Osteoblast (primary cell): ENCODE results near the gene HDAC7. TPM values are rescaled to one million over a fixed set of nuclear protein-coding genes. Genes with fewer than 3 reads are reported as not detected.

Source experiments
- DNase-seq: peaks from one replicate; pipeline ENCODE4 v3.0.0; 2011; ENCODE audit warnings: low spot score, mixed read lengths; ENCODE audit not compliant: insufficient read length; ENCODE audit errors: missing footprints
- H2AFZ ChIP-seq: 2 replicates; pipeline ENCODE4 v1.6.0; 2011; ENCODE audit warnings: mild to moderate bottlenecking, low read length
- H3K27ac ChIP-seq: 2 replicates; pipeline ENCODE4 v1.5.1; 2011; ENCODE audit warnings: mild to moderate bottlenecking, low read depth, low read length, moderate library complexity
- H3K27me3 ChIP-seq: 2 replicates; pipeline ENCODE4 v1.6.0; 2012; ENCODE audit warnings: mild to moderate bottlenecking, control low read depth, inconsistent platforms, low read length, moderate library complexity; ENCODE audit not compliant: insufficient read depth
- H3K36me3 ChIP-seq: 2 replicates; pipeline ENCODE4 v1.5.1; 2011; ENCODE audit warnings: mild to moderate bottlenecking, low read length, control low read depth, moderate library complexity; ENCODE audit not compliant: insufficient read depth
- H3K4me1 ChIP-seq: 2 replicates; pipeline ENCODE4 v1.5.1; 2011; ENCODE audit warnings: mild to moderate bottlenecking, low read length, control low read depth, moderate library complexity; ENCODE audit not compliant: insufficient read depth
- H3K4me2 ChIP-seq: 2 replicates; pipeline ENCODE4 v1.6.0; 2011; ENCODE audit warnings: mild to moderate bottlenecking, low read length; ENCODE audit not compliant: insufficient read depth
- H3K4me3 ChIP-seq: fragments of 200-600 bp; sonication (generic); 3 replicates; pipeline ENCODE4 v1.5.1; 2012; ENCODE audit warnings: mild to moderate bottlenecking, low read length, inconsistent platforms; ENCODE audit not compliant: insufficient read depth
- H3K79me2 ChIP-seq: 2 replicates; pipeline ENCODE4 v1.6.0; 2012; ENCODE audit warnings: mild to moderate bottlenecking, low read length, control low read depth, inconsistent platforms; ENCODE audit not compliant: insufficient read depth
- H3K9me3 ChIP-seq: 2 replicates; pipeline ENCODE4 v1.5.1; 2011; ENCODE audit warnings: low read depth, low read length, control low read depth
- H4K20me1 ChIP-seq: 2 replicates; pipeline ENCODE4 v1.6.0; 2012; ENCODE audit warnings: mild to moderate bottlenecking, low read length, control low read depth; ENCODE audit not compliant: insufficient read depth
- CTCF ChIP-seq: IDR thresholded peaks from 2 replicates; pipeline ENCODE4 v1.5.1; 2011; ENCODE audit warnings: mild to moderate bottlenecking, low read depth, low read length, moderate library complexity; ENCODE audit errors: extremely low read depth
- total RNA-seq: library from RNA; depleted of rRNA; stranded (reverse); fragments of >200 nt; gene quantifications from 2 replicates; pipeline ENCODE4 v1.2.3, GENCODE V29; 2012

Gene HDAC7
- total RNA-seq, 1 donor, result 41.3 TPM

- TF ChIP-seq CTCF, result peak; percentile 65
- H3K27ac ChIP-seq, result no peak overlapping the region
- DNase-seq, result peak; percentile 88
- no peaks in the 10 kb centered on the region for H3K36me3 ChIP-seq
- no peaks in the 10 kb centered on the region for H3K79me2 ChIP-seq
- H2AFZ ChIP-seq, result no peak overlapping the region
- H3K4me2 ChIP-seq, result no peak overlapping the region
- H3K4me1 ChIP-seq, result peaks cover 18% of the 10 kb centered on the region
- H3K9me3 ChIP-seq, result no peaks in the 10 kb centered on the region
- H4K20me1 ChIP-seq, result no peaks in the 10 kb centered on the region
- H3K27me3 ChIP-seq, result no peaks in the 10 kb centered on the region
- H3K4me3 ChIP-seq, result no peak overlapping the region
These were observed 52.4 kb downstream of the HDAC7 start for GRCh38 chr12:47767216-47767724.

- Histone ChIP-seq H3K79me2 (no peaks in the 10 kb centered on the region), H2AFZ (no peak overlapping the region), H4K20me1 (no peaks in the 10 kb centered on the region), H3K27me3 (no peaks in the 10 kb centered on the region), H3K4me2 (no peak overlapping the region), H3K36me3 (no peaks in the 10 kb centered on the region), H3K4me3 (no peak overlapping the region), H3K27ac (no peak overlapping the region), H3K4me1 (peaks cover 18% of the 10 kb centered on the region), H3K9me3 (no peaks in the 10 kb centered on the region)
- TF ChIP-seq CTCF, result no peak
- DNase-seq, result peak; percentile 69
These were observed 53.0 kb downstream of the HDAC7 start for GRCh38 chr12:47766502-47767215.

GRCh38 chr12:47763481-47764346 lies 56.0 kb downstream of the HDAC7 start:
- Histone ChIP-seq H3K4me2 (no peak overlapping the region), H2AFZ (no peak overlapping the region), H3K27me3 (no peaks in the 10 kb centered on the region), H4K20me1 (no peaks in the 10 kb centered on the region), H3K79me2 (no peaks in the 10 kb centered on the region), H3K4me3 (no peak overlapping the region), H3K36me3 (no peaks in the 10 kb centered on the region), H3K27ac (no peak overlapping the region), H3K9me3 (no peaks in the 10 kb centered on the region), H3K4me1 (peaks cover 19% of the 10 kb centered on the region)
- TF ChIP-seq CTCF, result no peak
- DNase-seq, result no peak

GRCh38 chr12:47762850-47763465 lies 56.7 kb downstream of the HDAC7 start:
- Histone ChIP-seq H3K36me3 (no peaks in the 10 kb centered on the region), H4K20me1 (no peaks in the 10 kb centered on the region), H3K4me2 (no peak overlapping the region), H3K4me1 (peaks cover 19% of the 10 kb centered on the region), H3K27ac (no peak overlapping the region), H3K4me3 (no peak overlapping the region), H3K9me3 (no peaks in the 10 kb centered on the region), H3K27me3 (no peaks in the 10 kb centered on the region), H3K79me2 (no peaks in the 10 kb centered on the region), H2AFZ (no peak overlapping the region)
- DNase-seq, result no peak
- no peak for TF ChIP-seq CTCF
